ENCODE results near the gene HSD3B7.

Gene HSD3B7

DNA sequence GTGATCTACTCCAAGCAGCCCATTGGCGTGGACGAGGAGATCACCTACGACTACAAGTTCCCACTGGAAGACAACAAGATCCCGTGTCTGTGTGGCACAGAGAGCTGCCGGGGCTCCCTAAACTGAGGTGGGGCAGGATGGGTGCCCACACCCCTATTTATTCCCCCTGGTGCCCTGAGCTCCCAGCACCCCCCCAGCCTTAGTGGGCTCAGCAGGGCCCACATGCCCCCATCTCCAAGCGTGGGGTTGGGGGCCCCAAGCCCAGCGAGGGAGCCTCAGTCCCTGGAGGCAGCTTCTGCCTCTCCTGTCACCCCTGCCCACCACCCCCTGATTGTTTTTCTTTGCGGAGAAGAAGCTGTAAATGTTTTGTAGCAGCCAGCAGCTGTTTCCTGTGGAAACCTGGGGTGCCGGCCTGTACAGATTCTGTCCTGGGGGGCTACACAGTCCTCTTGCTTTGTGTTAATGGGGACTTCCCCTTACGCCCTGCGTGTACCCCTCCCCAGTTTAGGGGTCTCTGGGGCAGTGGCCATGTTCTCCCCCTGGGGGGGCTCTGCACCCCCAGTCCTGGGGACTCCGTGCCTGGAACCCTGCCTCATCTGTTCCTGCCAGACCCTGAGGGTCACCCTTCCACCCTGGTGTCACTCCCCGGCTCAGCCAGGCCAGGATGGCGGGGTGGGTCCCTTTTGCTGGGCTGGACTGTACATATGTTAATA, 953 bp upstream of the HSD3B7 start:
- DNase-seq: no peak

DNA sequence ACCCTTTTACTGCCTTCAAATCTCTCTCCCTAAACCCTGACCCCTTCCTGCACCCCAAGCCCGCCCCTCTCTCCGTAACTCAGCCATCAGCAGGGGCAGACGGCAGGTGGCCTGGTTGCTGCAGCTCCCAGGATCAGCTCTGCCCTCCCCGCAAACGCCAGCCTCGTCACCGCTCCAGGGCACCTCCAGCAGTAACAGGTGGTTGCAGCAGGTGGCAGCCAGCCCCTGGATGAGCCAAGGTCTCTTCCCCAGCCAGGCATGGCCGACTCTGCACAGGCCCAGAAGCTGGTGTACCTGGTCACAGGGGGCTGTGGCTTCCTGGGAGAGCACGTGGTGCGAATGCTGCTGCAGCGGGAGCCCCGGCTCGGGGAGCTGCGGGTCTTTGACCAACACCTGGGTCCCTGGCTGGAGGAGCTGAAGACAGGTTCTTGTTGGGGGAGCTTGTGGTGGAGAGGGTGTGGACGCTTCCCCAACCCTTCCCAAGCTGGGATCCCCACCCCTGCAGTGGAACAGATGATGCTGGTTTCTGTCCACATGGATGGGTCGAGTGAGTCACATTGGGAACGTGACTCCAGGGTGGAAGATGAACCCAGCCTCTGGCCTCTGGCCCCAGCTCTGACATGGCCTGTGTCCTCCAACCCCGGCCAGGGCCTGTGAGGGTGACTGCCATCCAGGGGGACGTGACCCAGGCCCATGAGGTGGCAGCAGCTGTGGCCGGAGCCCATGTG, 558 bp downstream of the HSD3B7 start:
- no peak for DNase-seq

DNA sequence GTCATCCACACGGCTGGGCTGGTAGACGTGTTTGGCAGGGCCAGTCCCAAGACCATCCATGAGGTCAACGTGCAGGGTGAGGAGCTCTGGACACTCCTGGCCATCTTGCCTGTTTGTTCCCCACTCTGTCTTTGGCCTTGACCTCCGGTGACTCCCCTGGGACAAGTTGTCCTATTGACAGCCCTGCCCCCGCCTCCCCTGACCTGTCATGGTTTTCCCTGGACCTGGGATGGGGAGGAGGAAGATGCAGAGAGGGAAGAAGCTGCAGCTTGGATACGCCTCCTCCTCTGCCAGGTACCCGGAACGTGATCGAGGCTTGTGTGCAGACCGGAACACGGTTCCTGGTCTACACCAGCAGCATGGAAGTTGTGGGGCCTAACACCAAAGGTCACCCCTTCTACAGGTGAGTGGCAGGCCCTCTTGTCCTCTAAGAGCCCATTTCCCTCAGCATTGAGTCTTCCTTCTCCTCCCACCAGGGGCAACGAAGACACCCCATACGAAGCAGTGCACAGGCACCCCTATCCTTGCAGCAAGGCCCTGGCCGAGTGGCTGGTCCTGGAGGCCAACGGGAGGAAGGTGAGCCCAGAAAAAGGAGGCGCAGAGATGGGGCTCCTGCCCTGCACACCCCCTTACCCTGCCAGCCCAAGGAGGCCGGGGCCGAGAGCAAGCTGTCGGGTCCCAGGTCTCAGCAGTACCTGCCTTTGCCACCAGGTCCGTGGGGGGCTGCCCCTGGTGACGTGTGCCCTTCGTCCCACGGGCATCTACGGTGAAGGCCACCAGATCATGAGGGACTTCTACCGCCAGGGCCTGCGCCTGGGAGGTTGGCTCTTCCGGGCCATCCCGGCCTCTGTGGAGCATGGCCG, 1.4 kb downstream of the HSD3B7 start:
- no peak for DNase-seq

DNA sequence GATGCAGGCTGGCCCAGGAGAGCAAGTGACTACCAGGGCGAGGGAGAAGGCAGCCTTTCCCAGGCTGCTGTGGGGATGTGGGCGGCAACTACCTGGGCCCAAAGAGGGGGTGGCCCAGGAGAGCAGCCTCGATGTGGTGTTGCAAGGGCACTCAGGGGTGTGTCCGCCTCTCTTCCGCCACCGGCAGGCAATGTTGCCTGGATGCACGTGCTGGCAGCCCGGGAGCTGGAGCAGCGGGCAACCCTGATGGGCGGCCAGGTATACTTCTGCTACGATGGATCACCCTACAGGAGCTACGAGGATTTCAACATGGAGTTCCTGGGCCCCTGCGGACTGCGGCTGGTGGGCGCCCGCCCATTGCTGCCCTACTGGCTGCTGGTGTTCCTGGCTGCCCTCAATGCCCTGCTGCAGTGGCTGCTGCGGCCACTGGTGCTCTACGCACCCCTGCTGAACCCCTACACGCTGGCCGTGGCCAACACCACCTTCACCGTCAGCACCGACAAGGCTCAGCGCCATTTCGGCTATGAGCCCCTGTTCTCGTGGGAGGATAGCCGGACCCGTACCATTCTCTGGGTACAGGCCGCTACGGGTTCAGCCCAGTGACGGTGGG, 2.7 kb downstream of the HSD3B7 start:
- DNase-seq: no peak

DNA sequence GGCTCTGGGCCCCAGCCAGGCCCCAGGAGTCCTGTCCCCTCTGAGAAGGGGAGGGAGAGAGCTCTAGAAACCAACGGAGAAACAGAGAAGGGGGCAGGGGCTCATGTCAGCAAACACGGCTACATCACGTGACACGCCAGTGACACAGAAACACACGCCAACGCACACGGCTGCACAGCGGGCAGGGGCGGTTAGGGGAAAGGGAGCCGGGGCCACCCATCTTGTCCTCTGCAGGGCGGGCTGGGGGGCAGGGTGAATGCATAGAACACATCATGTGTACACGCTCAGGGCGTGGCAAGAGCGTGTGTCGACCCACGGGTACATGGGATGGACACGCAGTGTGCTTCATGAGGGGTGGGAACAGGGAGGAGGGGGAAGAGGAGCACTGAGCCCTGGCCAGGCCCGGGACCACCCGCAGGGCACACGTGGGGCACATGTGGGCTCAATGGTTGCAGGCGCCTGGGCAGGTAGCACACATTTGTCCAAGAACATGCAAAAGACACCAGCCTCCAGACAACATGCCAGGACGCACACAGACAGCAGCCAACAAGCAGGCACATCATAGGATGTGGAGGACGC, 4.6 kb downstream of the HSD3B7 start:
- no peak for DNase-seq

DNA sequence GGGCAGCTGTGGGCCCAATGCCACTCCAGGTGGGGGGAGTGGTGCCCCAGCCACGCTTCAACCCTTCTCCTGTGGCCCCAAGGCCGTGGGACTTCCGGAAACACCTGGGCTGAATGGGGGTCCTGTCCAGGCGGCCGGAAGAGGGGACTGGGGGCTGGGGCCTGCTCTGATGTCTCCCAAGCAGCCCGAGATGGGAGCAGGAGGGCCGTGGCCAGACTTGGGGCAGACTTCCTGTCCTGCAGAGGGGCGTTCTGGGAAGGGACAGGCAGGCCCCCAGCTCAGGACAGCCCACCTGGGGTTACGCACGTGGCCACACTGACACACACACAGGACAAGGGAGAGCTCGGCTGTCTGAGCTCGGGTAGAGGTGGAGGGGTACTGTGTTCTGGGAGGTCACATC, 5.1 kb downstream of the HSD3B7 start:
- no peak for DNase-seq

DNA sequence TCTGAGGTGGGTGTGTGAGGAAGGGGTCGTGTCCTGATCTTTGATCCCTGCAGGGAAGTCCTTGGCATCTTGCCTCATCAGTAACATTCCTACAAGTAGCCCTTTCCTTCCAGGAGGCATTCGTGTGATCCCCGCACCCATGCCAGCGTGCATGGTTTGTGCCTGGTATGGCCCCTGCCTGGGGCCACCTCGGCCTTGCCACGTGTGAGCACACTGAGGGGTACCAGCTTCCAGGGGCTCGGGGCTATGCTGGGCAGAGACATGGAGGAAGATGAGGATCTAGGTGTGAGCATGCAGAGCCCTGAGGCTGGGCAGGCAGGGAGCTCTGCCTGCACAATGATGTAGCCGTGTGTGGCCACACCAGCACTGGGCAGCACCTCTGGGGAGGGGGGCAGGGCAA, 6.0 kb downstream of the HSD3B7 start:
- no peak for DNase-seq

DNA sequence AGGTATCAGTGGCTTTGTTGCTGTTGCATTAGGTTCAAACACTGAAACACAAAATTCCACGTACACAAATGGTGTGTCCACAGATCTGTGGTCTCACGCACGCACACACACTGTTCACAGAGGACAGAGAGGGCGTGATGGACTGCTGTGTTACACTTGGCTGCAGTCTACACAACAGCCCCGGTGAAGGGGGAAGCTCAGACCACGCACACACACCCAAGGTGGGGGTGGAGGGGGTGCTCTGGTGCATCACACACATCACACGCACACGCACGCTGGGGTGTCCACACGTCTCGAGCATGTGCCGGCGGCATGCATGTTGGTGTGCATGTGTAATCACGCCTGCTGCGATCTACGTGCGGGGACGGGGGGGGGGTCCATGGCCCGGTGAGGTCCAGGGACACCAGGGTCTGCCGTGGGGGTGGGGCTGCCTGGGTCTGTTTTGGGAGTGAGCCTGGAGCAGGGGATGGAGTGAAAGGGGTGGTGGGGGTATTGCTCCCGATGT, 7.3 kb downstream of the HSD3B7 start:
- DNase-seq: no peak

DNA sequence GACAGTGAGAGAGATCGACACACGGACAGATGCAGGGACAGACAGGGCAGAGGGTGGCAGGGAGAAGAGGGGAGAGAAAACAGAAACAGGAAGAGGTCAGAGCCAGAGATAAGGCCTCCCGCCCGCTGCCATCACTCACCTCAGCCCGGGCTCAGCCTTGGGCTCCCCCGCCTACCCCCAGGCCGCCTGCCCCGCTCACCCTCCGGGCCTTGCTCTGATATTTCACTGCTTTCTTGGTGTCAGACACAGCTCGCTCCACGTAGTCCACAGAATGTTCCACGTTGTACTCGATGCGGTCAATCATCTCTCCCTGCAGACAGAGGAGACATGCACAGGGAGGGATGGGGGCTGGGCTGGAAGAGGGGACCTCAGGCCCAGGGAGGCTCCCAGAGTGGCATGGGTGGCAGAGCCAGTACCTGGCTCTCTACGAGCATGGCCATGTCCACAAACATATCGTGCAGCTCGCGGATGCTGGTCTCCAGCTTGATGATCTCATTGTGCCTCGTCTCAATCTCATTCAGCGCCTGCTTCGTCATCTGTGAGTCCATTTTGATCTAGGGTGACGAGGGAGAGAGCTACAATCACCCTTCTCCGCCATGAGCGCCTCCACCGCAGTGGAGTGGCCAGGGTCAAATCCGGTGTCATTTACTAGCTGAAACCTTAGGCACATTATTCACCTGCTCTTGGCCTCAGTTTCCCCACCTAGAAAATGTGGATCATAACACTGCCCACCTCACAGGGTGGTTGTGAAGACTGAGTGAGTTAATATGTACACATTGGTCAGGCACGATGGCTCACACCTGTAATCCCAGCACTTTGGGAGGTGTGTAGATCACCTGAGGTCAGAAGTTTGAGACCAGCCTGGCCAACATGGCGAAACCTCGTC, 8.2 kb downstream of the HSD3B7 start:
- DNase-seq: no peak

DNA sequence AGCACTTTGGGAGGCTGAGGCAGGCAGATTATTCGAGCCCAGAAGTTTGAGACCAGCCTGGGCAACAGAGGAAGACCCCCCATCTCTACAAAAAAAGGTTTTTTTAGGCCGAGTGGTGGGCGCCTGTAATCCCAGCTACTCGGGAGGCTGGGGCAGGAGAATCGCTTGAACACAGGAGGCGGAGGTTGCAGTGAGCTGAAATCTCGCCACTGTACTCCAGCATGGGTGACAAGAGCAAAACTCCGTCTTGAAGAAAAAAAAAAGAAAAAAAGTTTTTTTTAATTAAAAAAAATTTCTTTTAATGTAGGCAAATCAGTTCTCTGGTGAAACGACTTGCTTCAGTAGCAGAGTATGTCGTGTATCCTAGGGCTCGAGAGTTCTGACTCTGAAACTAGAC, 10.9 kb downstream of the HSD3B7 start:
- DNase-seq: no peak

DNA sequence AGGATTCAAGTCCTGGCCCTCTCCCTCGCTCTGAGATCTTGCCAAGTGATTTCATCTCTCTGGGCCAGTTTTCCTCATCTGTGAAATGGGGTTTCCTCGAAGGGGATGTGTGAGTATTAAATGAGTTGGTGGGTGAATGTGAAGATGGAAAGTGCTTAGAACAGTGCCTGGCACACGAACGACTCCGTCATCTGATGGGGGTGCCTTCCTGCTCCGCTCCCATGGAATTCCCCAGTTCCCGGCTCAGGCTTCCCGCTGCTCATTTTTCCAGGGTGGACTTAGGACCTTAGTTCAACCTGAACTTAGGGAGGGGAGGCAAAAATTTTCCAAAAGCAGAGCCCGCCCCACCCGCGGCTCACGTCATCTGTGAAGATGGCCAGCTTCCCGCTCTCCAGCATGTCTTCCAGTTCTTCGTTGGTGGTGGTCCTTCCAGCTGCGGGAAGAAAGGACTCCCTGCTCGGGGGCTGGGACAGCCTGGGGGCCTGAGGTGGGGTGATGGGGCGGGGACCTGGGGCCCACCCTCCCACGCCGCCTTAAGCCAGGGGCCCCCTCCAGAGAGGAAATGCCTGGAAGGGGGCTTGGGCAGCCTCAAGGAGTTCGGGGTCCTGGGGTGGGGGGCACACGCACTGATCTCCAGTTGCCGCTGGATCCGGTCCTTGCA, 11.4 kb downstream of the HSD3B7 start:
- peak; percentile 63 for DNase-seq

DNA sequence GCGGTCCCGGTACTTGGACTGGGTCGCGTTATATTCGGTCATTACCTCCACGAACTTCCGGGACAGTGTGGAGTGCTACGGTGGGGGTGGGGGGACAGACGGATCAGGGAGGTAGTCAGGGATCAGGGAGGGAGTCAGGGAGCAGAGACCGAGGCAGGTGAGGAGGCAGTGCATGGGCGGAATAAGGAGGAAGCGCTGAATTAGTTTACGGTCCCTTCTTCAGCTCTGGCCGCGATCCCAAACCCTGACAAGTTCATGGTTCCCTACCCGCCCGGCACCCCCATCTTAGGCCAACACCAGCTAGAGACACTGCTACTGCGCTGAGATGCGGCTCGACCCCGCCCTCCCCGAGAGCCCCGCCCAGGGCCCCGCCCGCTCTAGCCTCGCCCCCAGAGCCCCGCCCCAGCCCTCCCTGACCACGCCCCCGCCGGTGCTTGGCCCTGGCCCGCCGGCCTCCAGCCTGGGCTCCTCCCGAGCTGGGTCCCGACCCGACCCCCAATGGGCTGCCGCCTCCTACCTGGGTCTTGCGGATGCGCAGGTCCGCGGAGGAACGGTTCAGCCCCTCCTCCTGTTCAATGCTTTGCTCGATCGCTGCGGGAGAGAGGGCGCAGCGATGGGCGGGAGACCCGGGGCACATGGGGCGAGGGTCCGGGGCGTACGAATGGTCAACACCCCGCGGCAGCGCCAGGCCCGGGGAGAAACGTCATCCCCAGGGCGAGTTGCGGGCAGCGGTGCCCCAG, 12.1 kb downstream of the HSD3B7 start:
- DNase-seq: peak; percentile 66

DNA sequence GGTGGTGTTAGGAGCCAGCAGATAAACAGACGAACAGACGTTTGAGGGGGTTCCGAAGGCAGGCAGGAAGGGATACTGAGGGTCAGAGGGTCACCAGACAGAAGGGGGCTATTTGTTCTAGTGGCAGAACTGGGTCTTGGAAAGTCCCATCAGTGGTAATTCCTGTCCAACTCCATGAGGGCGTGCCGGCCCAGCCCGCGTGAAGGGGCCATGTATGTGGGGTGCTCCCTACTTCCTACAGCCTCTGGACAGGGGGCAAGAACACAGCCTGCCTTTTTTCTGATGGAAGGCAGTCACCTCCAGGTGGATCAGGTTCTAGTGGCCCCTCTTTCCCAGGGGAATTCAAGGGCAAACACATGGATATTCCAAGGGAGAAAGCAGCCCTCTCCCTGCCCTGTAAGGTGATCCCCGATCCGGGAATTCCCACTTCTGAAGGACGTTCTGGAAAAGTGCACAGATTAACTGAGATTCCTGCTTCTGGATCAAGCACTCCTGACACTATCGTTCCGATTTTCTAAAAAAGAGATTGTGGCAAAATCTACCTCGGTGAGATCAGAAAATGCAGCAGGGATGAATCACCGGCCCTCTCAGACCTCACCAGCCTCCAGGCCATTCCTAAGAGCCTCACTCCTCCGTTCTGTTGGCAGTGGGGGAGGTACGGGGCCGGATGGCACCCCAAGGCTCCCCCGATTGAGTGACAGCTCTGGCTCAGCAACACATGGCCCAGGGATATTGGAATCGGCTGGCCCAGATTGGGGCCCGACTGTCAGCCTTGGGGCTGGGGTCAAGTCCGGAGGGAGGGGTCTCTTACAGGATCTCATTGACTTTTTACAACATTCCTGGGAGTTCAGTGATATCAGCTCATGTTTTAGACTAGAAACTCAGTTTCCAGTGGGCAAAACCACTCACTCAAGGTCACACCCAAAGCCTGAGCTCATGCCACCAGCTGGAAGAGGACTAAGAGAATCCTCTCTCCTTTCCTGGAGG, 13.0 kb downstream of the HSD3B7 start:
- no peak for DNase-seq

DNA sequence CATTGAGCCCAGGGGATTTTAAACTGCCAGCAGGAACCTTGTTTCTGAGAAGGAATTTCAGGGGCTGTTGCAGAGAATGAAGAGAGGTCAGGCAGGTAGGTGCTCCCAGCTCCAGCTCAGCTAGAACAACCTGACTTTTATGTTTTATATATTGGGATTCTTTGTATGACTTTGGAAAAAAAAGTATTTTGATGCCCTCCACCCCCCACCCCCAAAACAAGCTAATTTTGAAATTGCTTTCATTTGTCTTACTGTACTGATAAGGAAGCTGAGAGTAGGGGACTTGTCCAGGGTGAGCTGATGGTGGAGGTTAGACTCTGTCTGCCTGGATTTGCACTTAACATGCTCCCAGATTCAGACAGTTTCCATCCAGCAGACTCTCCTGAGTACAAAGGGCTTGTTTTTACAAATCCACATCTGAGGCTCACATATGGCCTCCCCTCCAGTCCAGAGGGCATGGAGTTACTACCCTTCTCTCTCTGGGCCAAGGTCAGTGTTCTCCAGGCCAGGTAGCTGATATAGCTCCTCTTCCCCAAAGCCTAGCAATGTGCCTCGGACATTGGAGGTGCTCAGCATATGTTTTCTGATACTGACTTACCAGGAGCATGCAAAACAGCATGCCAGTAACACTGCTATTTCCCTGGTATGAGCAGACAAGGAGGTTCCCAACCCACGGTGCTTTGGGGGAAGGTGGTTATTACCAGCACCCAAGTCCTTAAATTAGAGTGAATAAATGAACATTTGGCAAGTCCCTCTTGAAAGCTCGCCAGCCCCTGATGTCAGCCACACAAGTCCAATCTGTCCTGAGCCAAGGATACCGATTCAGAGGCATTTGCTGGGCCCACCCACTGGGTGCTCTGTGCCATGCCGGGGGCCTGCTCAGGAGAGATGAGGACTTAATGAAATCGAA, 14.1 kb downstream of the HSD3B7 start:
- DNase-seq: no peak

DNA sequence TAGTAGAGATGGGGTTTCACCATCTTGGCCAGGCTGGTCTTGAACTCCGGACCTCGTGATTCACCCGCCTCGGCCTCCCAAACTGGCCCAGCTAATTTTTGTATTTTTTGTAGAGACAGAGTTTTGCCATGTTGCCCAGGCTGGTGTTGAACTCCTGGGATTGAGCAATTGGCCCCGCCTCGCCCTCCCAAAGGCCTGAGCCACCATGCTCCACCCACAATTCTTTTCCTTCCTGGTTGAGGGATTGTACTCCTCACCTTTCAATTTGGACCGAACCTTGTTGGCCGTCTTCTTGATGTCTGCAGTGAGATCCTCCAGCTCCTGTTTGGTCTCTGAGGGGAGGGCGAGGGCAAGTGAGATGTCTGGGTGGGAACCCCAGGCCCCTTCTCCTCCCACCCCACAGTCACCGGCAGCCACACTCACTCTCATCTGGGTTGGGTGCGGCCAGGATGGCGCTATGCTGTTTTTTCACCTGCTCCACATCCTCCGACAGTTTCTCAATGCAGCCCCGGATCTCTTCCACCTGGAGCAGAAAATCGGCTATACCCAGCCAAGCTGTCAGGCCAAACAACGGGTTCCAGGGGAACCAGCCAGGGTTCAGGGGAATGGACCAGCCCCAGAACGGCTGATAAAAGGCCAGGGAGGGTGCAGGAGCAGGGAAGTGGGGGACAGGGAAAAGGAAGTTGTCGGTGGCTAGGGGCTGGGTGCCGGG, 15.8 kb downstream of the HSD3B7 start:
- DNase-seq: no peak

DNA sequence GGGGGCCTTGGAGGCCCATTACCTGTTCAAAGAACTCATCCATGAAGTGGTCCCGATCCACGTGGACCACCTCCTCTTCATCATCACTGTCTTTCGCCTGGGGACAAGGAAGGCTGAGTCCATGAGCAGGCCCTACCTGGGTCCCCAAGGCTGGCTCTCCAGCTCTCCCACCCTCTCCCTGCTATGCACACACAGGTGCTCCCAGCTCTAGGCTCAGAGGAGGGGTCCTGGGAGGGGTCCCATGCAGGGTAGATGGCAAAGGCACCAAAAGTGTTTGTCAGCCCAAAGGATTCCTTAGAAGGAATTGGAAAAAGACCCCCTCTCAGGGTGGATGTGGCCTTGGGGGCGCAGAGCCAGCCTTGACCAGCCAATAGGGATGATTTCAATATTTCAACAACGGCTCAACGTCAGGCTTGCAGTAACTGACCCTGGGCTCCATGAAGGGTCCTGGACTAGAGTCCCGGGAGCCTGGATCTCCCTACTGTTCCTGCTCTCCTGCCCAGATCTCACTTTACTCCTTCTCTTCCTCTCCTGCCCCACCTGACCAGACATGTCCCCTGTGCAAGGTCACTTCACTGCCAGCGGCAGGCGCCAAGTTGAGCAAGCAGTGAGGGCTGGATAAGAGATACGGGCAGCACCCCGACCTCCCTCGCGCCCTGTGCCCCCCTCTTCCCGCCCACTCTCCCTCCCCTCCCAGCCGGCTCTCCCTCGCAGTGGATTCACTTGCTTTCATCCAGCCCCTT, 16.7 kb downstream of the HSD3B7 start:
- no peak for DNase-seq

Data from right hindlimb (tissue), 1 donor.